AG09309 (cell line): ENCODE data around the gene SMG9.

Experiments
- DNase-seq: peaks from one replicate; pipeline ENCODE4 v3.0.0-alpha.2; 2010; ENCODE audit warnings: low read depth
- H3K4me3 ChIP-seq: 2 replicates; pipeline ENCODE4 v1.5.1; 2011; ENCODE audit warnings: mild to moderate bottlenecking, low read depth, low read length, moderate library complexity; ENCODE audit not compliant: control insufficient read depth
- CTCF ChIP-seq: IDR thresholded peaks from 2 replicates; pipeline ENCODE4 v1.5.1; 2011; ENCODE audit warnings: mild to moderate bottlenecking, low read depth, low read length, inconsistent platforms; ENCODE audit not compliant: insufficient read depth, control insufficient read depth; ENCODE audit errors: missing control alignments

SMG9 gene

GRCh38 chr19:43749152-43749551, 5.6 kb downstream of the SMG9 start:
- no peak overlapping the region for H3K4me3 ChIP-seq
- TF ChIP-seq CTCF, result no peak
- DNase-seq, result no peak

GRCh38 chr19:43748685-43749084, 6.1 kb downstream of the SMG9 start:
- H3K4me3 ChIP-seq, result no peak overlapping the region

GRCh38 chr19:43748205-43748594, 6.6 kb downstream of the SMG9 start:
- TF ChIP-seq CTCF, result no peak
- no peak overlapping the region for H3K4me3 ChIP-seq
- no peak for DNase-seq

More at GRCh38 chr19:43748685-43749084, 6.1 kb downstream of the SMG9 start:
- no peak for TF ChIP-seq CTCF
- DNase-seq, result no peak

- no peak for DNase-seq
- no peak for TF ChIP-seq CTCF
- no peak overlapping the region for H3K4me3 ChIP-seq
Observed at GRCh38 chr19:43747557-43748204, 7.1 kb downstream of the SMG9 start.

GRCh38 chr19:43743059-43743458, 11.7 kb downstream of the SMG9 start:
- H3K4me3 ChIP-seq, result no peak overlapping the region
- TF ChIP-seq CTCF, result no peak
- DNase-seq, result peak; percentile 47

GRCh38 chr19:43741075-43741825, 13.5 kb downstream of the SMG9 start:
- no peak overlapping the region for H3K4me3 ChIP-seq
- no peak for DNase-seq
- TF ChIP-seq CTCF, result no peak
